SW 1271 (cell line): Measurements from ENCODE around the gene WDR5.

Experiments used
- DNase-seq, 2 experiments: peaks; one replicate each; lab custom pipeline; 2025; lab: John Stamatoyannopoulos, UW

Gene WDR5

GRCh38 chr9:134158753-134159392 lies 23.0 kb downstream of the WDR5 start:
- DNase-seq: no peak

DNA sequence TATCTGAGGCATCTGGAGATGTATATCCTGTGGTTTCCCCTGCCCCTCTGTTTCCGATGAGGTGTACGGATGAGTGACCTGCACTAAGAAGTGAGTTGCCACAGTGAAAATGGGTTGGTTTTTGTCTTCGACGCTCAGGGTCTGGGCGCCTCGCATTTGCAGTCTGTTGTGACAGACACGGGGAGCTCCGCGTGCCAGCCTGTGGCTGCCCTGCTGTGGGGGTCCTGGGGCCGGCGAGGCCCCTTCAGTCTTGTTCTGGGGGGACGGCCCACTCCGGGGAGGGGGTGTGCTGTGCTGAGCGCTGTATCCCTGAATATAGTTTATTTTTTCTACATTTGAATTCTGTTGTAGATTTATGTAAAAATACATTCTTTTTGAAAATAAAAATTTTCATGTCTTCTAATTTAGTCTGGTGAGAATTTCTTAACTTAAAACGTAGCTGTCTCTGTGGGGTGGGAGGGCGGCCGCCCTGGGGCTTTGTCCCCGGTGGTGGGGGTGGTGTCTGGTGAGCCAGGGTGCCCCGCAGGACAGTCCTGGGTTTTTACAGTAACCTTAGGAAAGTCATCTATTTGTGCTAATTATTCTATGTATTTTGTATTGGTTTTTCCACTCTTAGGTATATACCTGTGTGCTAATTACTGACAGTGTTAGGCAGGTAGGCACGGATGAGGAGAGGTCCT lies 23.8 kb downstream of the WDR5 start:
- DNase-seq: no peak

- no peak for DNase-seq
Measured at GRCh38 chr9:134161647-134162046, 25.8 kb downstream of the WDR5 start.

GRCh38 chr9:134162212-134162775 lies 26.4 kb downstream of the WDR5 start:
- no peak for DNase-seq

- DNase-seq: no peak
Measured at GRCh38 chr9:134162926-134163370, 27.1 kb downstream of the WDR5 start.

DNA sequence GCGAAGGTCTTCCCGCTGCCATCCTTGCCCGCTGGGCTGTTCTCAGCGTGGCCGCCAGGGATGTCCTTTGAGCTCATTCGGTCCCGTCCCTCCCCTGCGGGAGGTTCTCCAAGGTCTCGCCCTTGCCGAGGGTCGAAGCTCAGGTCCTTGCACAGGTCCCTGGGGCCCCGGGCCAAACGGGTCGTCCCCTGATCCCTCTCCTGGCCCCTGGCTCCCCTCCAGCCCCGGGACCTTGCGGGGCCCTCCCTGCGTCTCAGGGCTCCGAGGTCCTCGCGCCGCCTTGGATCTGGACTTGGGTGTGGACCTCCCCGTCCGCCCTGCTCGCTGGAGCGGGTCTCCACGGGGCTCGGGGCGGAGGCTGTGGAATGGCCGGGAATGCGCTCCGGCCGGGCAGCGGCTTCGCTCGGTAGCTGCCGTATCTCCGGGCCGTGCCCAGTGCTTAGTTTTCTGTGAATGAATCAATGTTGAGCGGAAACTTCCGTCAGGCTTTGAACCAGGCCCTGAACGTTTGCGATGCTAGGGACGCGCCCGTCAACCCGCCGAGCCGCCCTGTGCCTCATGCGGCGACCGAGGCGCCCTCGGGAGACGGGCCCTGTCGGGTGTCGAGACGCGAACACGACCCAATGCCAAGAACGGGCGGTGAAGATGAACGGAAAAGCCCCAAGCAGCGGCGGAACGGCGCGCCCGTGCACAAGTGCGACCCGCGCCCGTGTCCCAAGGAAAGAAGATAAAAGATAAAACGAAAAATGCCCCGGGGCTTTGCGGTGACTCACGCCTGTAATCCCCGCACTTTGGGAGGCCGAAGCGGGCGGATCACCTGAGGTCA lies 27.7 kb downstream of the WDR5 start:
- no peak for DNase-seq

DNA sequence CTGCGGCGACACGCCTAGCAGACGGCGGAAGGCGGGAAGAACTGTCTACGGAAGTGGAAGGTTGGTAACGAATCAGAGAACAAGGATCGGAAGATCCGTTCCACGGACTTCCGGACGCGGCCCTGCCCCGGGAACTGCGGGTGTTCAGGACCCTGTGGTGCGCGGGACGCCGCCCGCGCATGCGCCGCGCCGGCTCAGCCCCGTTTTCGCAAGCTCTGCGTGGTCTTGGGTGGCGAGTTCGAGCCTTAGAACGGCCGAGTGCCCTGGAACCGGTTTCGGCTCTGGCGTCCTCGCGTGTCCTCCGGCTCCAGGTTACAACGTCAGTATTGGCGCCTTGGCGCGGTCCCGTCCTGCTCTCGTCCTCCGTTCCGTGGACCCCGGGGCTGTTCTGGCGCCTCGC lies 29.0 kb downstream of the WDR5 start:
- DNase-seq: no peak

DNA sequence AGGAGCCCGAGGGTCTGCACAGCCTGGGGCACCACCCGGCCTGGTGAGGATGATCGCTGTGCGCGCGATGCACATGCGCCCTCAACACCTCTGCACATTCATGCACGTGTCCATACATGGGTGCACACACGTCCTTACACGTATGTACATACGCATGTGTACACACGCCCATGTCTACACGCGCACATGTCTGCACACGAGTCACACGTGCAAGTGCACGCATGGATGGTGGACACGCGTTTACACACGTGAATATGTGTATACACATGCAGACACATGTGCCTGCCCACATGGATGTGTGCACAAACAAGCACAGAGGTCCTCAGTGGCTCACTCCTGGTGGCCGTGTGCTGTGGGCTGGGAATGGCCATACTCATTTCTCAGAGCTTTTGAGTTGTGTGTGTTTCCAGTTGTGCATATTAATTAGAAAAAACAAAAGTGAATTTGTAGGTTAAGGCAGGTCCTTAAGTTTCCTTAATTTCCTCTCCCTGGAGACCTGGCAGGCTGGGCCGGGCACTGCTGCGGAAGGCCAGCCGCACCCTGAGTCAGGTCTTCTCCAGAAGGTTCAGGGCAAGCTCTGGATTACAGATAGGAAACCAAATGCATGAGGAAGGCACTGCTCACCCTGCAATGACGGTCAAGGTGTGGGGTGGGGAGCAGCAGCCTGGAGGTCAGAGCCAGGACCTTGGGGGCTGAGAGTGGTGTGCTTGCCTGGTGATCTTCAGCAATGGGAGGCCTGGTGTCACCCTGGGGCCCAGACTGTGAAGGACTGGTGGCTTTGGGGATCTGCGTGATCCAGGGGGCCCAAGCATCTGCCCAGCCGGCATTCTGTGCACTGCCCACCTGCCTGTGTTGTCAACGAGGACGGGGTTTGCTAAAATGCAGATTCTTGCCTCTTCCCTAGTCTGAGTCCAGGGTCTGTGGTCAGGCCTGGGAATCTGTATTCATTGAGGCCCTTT lies 29.8 kb downstream of the WDR5 start:
- no peak for DNase-seq

DNA sequence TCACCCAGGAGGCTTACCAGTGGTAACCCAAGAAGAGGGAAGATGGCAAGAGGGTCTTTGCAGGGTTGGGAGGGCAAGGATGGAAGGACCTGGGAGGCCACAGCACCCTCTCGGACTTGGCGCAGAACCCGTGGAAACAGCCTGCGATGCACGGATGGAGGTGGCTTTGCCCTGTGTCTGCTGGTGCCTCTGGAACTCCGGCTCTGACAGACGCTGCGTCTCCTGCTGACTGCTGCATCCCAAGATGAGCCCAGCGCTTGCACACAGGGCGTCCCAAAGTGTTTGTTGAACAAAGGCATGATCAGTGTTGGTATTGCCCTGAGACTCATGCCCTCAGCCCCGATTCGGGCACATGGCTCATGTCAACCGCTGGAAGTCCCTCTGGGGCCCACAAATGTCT lies 30.5 kb downstream of the WDR5 start:
- DNase-seq: no peak

GRCh38 chr9:134167530-134167931 lies 31.6 kb downstream of the WDR5 start:
- DNase-seq: no peak

DNA sequence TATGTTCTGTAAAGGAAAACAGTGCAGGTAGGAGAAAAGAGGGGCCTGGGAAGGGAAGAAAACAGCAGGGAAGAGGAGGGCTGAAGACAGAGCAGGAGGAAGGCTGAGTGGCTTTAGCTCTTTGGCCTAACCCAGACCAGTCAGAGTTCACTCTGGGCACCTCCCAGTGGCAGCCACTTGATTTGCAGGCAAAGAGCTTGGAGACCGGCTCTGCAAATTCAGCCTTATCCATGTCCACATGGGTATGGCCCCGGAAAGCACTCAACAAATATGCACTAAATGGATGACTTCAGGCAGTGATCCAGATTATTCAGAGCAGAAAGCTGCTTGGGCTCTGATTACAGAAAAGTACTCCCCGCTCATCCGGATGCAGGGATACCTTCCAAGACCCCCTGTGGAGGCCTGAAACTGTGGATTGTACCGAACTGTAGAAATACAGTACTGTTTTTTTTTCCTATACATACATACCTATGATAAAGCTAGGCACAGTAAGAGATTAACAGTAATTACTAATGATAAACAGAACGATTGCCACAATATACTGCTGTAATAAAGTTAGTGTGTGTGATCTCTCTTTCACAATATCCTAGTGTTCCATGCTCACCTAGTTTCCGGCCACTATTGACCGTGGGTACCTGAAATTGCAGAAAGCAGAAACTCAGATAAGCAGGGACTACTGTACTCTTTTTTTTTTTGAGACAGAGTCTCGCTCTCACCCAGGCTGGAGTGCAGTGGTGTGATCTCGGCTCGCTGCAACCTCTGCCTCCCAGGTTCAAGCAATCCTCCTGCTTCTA lies 33.1 kb downstream of the WDR5 start:
- no peak for DNase-seq

DNA sequence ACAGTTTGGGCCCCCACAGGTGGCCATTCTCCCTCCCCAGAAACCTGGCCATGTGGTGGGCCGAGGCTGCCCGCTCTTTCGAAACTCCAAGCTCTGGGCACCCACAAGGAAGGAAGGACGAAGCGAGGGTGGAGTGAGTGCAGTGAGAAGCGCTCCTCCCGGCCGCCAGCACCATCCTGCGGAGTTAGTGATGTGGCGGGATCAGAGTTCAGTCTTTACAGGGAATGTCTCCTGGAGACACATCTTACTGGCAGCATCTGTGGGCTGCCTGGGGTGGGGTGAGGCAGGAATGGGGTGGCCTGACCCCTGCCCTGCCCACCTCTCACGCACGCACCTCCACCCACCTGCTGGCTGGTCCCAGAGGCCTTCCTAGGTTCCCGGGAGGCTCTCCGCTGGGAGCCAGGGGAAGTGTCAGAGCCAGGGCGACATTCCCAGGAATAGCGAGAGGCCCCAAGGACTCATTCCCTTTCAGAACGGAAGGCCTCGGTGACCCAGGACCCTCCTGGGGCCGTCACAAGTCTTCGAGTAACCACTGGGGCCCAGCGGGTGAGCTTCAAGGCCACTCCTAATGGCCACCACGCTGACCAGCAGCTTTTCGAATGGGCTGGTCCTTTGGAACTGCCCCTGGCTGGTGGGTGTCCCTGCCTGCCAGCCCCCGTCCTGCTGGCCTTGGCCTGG lies 34.0 kb downstream of the WDR5 start:
- DNase-seq: no peak

DNA sequence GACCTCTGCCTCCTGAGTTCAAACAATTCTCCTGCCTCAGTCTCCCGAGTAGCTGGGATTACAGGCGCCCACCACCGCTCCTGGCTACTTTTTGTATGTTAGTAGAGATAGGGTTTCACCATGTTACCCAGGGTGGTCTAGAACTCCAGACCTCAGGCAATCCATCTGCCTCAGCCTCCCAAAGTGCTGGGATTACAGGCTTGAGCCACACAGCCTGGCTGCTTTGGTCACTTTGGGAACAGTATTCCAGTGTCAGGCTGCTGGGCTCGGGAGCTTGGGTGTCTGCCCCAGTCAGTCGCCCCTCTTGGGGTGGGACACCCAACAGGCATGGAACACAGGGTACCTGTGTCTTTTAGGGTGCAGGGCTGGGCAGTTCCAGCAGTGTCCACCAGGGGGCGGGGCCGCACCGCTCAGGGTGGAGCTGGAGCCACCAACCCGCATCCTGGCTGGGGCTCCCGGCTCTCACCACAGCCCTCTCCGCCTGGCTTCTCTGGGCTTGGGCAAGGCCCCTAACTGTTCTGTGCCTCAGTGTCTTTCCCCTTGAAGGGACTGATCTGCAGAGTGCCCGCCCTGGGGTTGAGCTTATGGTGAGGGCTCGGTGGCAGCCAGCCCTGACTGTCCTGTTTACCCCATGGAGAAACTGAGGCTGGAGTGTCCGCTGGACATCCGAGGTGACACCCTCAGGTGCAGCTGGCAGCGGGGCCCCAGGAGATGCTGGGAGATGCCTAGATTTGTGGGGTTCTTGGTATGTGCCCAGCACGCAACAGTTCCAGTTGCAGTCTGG lies 34.8 kb downstream of the WDR5 start:
- no peak for DNase-seq

DNA sequence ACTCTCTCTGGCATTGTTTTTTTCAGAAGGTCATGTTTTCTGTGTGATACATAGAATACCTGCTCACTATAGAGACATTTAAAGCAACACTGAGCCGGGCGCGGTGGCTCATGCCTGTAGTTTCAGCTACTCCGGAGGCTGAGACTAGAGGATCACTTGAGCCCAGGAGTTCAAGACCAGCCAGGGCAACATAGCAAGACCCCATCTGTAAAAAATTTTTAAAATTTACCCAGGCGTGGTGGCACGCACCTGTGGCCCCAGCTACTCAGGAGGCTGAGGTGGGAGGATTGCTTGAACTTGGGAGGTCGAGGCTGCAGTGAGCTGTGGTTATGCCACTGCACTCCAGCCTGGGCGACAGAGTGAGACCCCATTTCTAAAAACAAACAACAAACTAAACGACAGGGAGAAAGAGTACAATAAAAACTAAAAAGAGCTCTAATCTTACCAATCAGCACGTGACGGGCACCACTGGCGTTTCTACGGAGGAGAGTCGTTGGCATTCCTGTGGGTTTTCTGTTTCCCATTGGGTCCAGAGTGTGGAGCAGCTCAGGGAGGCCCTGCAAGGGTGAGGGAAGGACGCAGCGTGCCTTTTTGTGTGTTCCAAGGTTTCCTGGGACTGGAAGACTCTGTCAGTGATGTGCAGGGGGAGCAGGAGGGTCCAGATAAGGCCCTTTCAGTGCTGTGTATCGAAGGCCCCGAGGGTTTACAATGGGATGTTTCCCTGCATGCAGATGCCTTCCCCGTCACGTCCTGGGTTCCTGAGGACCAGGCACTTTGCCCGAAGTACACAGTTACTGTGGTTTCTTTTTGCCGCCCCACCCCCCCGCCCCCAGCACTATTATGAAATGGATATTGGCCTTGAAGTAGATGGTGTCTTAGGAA lies 35.7 kb downstream of the WDR5 start:
- no peak for DNase-seq

DNA sequence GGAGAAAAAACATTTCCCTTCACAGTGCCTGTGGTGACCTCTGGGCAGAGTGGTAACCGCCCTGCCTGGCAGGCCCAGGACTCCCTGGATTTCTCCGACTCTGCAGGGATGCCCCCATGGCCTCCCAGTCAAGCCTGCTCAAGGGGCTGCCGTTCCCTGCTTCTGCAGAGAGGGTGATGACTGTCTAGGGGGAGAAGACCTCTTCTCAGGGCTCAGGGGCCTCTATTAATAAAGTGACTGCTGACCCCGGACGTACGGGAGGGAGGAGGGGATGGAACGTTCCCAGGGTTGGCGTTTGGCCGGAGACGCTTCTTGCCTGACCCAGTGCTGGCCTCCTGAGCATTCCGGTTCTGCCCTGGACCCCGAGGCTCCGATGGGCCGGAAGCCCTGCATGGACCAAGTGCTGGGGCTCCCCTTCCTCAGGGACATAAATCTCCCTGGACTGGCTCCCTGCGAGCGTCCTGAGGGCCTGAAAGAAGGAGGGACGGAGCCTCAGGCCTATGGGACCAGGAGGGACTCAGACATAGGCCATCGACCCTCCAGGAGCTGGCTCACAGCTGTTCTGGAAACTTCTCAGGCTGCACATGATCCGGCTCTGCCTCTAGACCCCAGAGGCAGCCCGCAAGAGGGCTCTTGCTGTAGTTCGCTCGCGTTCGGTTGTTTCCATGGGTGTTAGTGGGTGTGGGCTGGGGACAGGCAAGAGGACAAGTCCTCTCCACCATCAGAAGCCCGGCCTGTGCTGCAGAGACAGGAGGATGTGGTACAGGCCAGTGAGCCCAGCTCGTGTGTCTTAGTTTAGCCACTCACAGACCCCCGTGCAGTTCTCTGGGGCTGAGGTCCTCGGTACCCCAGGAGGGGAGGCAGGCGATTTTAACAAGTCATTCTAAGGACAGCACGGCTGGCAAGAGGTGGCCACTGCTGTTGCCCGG lies 36.6 kb downstream of the WDR5 start:
- DNase-seq: no peak

GRCh38 chr9:134173127-134174072 lies 37.5 kb downstream of the WDR5 start:
- no peak for DNase-seq
